BJ (cell line): Measurements from ENCODE around the gene PPP4R4. TPM values are rescaled to one million over a fixed set of nuclear protein-coding genes. Genes with fewer than 3 reads are reported as not detected.
A peak's percentile ranks its signal among the peaks of the same experiment; 100 is the strongest.

Source experiments
- CTCF ChIA-PET: fragments of 350-600 bp; formaldehyde crosslinking; extraction: SDS; loops from one replicate; lab custom pipeline; 2021; ENCODE audit warnings: antibody characterized with exemption, inconsistent platforms; lab: Yijun Ruan, JAX
- POLR2A ChIA-PET: fragments of 300-600 bp; sonication (Branson Sonifier 250); formaldehyde crosslinking; extraction: SDS; loops from one replicate; lab custom pipeline; 2021; ENCODE audit warnings: antibody characterized with exemption; lab: Charles Lee
- DNase-seq: peaks from one replicate; pipeline ENCODE4 v3.0.0-alpha.2; 2011; ENCODE audit warnings: low read depth
- H3K27me3 ChIP-seq: 2 replicates; pipeline ENCODE4 v1.6.0; 2011; ENCODE audit warnings: low read length; ENCODE audit not compliant: control insufficient read depth, insufficient read depth
- H3K36me3 ChIP-seq: 2 replicates; pipeline ENCODE4 v1.5.1; 2011; ENCODE audit warnings: low read length; ENCODE audit not compliant: control insufficient read depth, insufficient read depth
- H3K4me3 ChIP-seq: 2 replicates; pipeline ENCODE4 v1.5.1; 2011; ENCODE audit warnings: low read depth, mild to moderate bottlenecking, control low read depth, low read length
- CTCF ChIP-seq: IDR thresholded peaks from 2 replicates; pipeline ENCODE4 v1.5.1; 2011; ENCODE audit warnings: low read depth, mild to moderate bottlenecking, control low read depth, inconsistent platforms, low read length, moderate library complexity; ENCODE audit not compliant: insufficient read depth
- polyA plus RNA-seq: library from polyadenylated mRNA; depleted of rRNA; stranded (reverse); fragments of >200 nt; gene quantifications from 2 replicates; pipeline ENCODE4 v1.2.3, GENCODE V29; 2011

PPP4R4 gene
- polyA plus RNA-seq, 1 experiment: 0.37 TPM

- CTCF ChIA-PET: interaction anchor here (2.4 kb wide), 1 partner anchor 10 kb away, joined by 8 read pairs; no protein-coding TSS in a partner anchor
- no peak for DNase-seq
- peaks cover 1% of the 10 kb centered on the region for H3K36me3 ChIP-seq
- TF ChIP-seq CTCF: no peak
- H3K4me3 ChIP-seq: no peak overlapping the region
- POLR2A ChIA-PET: no interaction called here
- H3K27me3 ChIP-seq: no peaks in the 10 kb centered on the region
Observed at GRCh38 chr14:94126800-94127199, 47.3 kb upstream of the PPP4R4 start.

- ChIA-PET POLR2A (no interaction called here), CTCF (interaction anchor here (0.7 to 6.5 kb wide), 4 partner anchors 10 to 91 kb away, joined by 3 to 51 read pairs (median 6); no protein-coding TSS in a partner anchor)
- no peak overlapping the region for H3K4me3 ChIP-seq
- H3K36me3 ChIP-seq: peaks cover 1% of the 10 kb centered on the region
- no peaks in the 10 kb centered on the region for H3K27me3 ChIP-seq
- DNase-seq: no peak
- TF ChIP-seq CTCF: no peak
Observed at GRCh38 chr14:94127330-94127729, 46.8 kb upstream of the PPP4R4 start.

- no peak for TF ChIP-seq CTCF
- POLR2A ChIA-PET: no interaction called here
- CTCF ChIA-PET: interaction anchor here (0.7 to 6.5 kb wide), 7 partner anchors 9 to 189 kb away, joined by 3 to 51 read pairs (median 6); no protein-coding TSS in a partner anchor
- H3K36me3 ChIP-seq: peaks cover 1% of the 10 kb centered on the region
- H3K4me3 ChIP-seq: peak overlapping the region; percentile 60
- DNase-seq: no peak
- H3K27me3 ChIP-seq: no peaks in the 10 kb centered on the region
Observed at GRCh38 chr14:94128216-94128839, 45.8 kb upstream of the PPP4R4 start.

GRCh38 chr14:94129111-94129757 lies 44.9 kb upstream of the PPP4R4 start, which contains the start of gene IFI27L2:
IFI27L2 (minus strand) TSS chr14:94129604; CDS start chr14:94129564, 40 bp downstream.
- no peak for DNase-seq
- H3K27me3 ChIP-seq: no peaks in the 10 kb centered on the region
- TF ChIP-seq CTCF: peak; percentile 48
- H3K36me3 ChIP-seq: peaks cover 1% of the 10 kb centered on the region
- CTCF ChIA-PET: interaction anchor here (0.8 to 6.5 kb wide), 6 partner anchors 8 to 189 kb away, joined by 3 to 51 read pairs (median 7); no protein-coding TSS in a partner anchor
- H3K4me3 ChIP-seq: peak within 1 kb of the TSS; percentile 60
- POLR2A ChIA-PET: interaction anchor here (0.6 kb wide), 2 partner anchors 47 to 62 kb away, joined by 3 to 4 read pairs; no protein-coding TSS in a partner anchor
